HUES64 (cell line): ENCODE measurements around the gene SLC16A9.
"Not testable (repeated sequence)": the region's sequence is repeated elsewhere in the genome, so short reads cannot be mapped to it uniquely, and the experiment has no call there.

Source experiments
- H3K27ac ChIP-seq: 2 replicates; pipeline ENCODE4 v1.7.0; 2013; ENCODE audit warnings: low read depth, low read length, inconsistent platforms
- H3K27me3 ChIP-seq: 2 replicates; pipeline ENCODE4 v1.6.1; 2013; ENCODE audit warnings: mild to moderate bottlenecking, low read length; ENCODE audit not compliant: insufficient read depth
- H3K36me3 ChIP-seq: 2 replicates; pipeline ENCODE4 v1.6.1; 2013; ENCODE audit warnings: mild to moderate bottlenecking, low read length; ENCODE audit not compliant: insufficient read depth
- H3K4me1 ChIP-seq: 2 replicates; pipeline ENCODE4 v1.6.1; 2013; ENCODE audit warnings: mild to moderate bottlenecking, low read length, moderate library complexity; ENCODE audit not compliant: insufficient read depth
- H3K4me3 ChIP-seq: 2 replicates; pipeline ENCODE4 v1.5.1; 2013; ENCODE audit warnings: mild to moderate bottlenecking, low read length, moderate library complexity
- H3K9ac ChIP-seq: 2 replicates; pipeline ENCODE4 v1.6.1; 2013; ENCODE audit warnings: mild to moderate bottlenecking, low read depth, low read length
- H3K9me3 ChIP-seq: 2 replicates; pipeline ENCODE4 v1.6.1; 2013; ENCODE audit warnings: low read depth, low read length; ENCODE audit not compliant: insufficient read depth
- WGBS: fragments of 150-250, 120-280 bp; methylation state at CpG from one replicate; pipeline ENCODE4 v1.1.7; 2013; ENCODE audit warnings: missing lambda C conversion rate; 5-methylcytosine and 5-hydroxymethylcytosine counted together

Gene SLC16A9

DNA sequence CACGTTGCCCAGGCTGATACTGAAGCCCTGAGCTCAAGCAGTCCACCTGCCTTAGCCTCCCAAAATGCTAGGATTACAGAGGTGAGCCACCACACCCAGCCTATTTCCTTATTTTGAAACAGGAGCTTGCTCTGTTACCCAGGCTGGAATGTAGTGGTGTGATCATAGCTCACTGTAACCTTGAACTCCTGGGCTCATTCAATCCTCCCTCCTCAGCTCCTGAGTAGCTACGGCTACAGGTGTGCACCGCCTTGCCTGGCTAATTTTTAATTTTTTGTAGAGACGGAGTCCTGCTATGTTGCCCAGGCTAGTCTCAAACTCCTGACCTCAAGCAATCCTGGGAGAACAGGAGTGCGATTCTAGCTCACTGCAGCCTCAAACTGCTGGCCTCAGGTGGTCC lies 31.9 kb upstream of the SLC16A9 start:
- no peak overlapping the region for H3K27ac ChIP-seq
- H3K27me3 ChIP-seq: no peaks in the 10 kb centered on the region
- peaks cover 11% of the 10 kb centered on the region; the same call in 1 of the 2 replicates for H3K9me3 ChIP-seq
- H3K4me3 ChIP-seq: no peak overlapping the region
- H3K9ac ChIP-seq: no peak overlapping the region
- H3K36me3 ChIP-seq: no peaks in the 10 kb centered on the region
- 92% methylated on average over 5 of the region's 5 CpGs for WGBS
- H3K4me1 ChIP-seq: no peaks in the 10 kb centered on the region

DNA sequence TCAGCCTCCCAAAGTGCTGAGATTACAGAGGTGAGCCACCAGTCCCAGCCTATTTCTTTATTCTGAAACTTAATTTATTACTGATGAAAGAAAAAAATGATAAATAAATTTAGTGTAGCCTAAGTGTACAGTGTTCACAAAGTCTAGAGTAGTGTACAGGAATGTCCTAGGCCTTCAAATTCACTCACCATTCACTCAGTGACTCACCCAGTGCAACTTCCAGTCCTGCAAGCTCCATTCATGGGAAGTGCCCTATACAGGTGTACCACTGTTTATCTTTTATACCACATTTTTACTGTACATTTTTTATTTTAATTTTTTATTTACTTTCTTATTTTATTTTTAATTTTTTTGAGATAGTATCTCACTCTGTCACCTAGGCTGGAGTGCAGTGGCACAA lies 31.4 kb upstream of the SLC16A9 start:
- Histone ChIP-seq H3K27ac (no peak overlapping the region), H3K9me3 (peaks cover 11% of the 10 kb centered on the region; the same call in 1 of the 2 replicates), H3K36me3 (no peaks in the 10 kb centered on the region), H3K4me1 (no peaks in the 10 kb centered on the region), H3K9ac (no peak overlapping the region), H3K4me3 (no peak overlapping the region), H3K27me3 (no peaks in the 10 kb centered on the region)

DNA sequence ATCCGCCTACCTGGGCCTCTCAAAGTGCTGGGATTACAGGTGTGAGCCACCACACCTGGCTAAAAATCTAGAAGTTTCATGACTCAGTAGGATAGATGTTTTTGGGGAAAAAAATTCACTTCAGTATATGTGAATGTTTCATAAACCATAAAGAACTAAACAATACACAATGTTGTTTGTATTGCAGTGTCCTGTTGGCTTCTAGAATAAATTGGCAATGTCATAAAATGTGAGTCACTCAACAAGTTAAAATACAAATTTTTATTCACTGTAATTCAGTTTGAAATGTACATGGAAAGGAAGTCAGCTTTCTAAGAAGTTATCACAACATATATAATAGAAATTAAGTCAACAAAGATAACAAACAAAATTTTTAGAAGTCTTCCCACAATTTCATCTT lies 27.1 kb upstream of the SLC16A9 start:
- Histone ChIP-seq H3K4me1 (no peaks in the 10 kb centered on the region), H3K27me3 (no peaks in the 10 kb centered on the region), H3K9ac (no peak overlapping the region), H3K27ac (no peak overlapping the region), H3K36me3 (no peaks in the 10 kb centered on the region), H3K9me3 (no peaks in the 10 kb centered on the region), H3K4me3 (no peak overlapping the region)
- 93% methylated on average over 1 of the region's 1 CpG for WGBS

DNA sequence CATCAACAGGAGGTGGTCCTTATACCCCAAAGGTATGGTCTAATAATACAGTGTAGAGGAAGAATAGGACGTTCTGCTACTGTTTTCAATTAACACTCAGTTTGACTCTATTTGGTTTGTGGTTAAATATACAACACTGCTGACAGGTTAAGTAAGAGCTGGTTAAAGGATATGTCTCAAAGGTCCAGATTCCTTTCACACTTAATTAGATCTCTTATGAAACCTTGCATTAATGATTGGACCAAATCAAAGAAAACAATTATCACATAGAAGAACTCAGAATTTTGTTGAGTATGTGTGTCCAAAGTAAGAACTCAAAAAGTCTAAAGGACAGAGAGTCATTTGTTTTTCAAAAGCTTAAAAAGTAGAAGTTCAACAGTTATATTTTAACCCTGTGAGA lies 25.6 kb upstream of the SLC16A9 start:
- Histone ChIP-seq H3K4me1 (no peaks in the 10 kb centered on the region), H3K9me3 (no peaks in the 10 kb centered on the region), H3K27me3 (no peaks in the 10 kb centered on the region), H3K9ac (no peak overlapping the region), H3K4me3 (no peak overlapping the region), H3K36me3 (no peaks in the 10 kb centered on the region), H3K27ac (no peak overlapping the region)
- 100% methylated on average over 1 of the region's 1 CpG for WGBS

DNA sequence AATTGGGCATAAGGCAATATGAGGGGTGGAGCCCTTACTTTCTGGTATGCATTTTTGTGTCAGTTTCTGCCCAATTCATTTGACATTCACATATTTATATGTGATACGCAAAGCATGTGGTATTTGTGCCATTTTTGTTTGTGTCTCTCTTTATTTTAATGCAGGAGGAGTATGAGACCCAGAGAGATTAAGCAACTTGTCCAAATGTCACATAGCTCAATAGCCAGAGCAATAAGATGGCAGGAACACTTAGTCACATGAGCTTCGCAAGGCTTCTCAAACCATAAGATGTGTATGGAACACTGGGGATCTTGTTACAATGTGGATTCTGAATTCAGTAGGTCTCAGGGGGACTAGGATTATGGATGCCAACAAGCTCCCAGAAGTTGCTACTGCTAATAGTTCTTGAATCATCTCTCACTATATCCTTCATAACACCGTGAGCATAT lies 24.4 kb upstream of the SLC16A9 start:
- Histone ChIP-seq H3K4me3 (no peak overlapping the region), H3K9ac (no peak overlapping the region), H3K9me3 (no peaks in the 10 kb centered on the region), H3K4me1 (no peaks in the 10 kb centered on the region), H3K27me3 (no peaks in the 10 kb centered on the region), H3K27ac (no peak overlapping the region), H3K36me3 (no peaks in the 10 kb centered on the region)
- 83% methylated on average over 3 of the region's 3 CpGs for WGBS

DNA sequence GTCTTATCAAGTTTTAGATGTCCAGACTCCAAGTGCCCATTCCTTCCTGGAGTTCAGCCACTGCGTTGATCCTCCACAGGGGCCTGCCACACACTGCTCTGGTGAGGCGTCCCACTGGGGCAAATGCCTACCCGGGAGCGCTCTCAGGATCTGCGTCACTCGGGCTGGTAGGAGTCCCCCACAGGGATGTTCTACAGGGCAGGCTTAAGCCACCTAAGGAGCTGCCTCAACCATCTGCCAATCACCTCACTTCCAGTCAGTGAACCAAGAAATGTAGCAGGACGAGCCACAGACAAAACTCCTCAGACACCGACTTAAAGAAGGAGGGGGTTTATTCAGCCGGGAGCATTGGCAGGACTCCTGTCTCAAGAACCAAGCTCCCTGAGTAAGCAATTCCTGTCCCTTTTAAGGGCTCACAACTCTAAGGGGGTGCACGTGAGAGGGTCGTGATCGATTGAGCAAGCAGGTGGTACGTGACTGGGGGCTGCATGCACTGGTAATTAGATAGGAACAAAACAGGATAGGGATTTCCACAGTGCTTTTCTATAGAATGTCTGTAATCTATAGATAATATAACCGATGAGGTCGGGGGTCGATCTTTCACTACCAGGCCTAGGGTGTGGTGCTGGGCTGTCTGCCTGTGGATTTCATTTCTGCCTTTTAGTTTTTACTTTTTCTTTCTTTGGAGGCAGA lies 23.8 kb upstream of the SLC16A9 start:
- H3K27me3 ChIP-seq, H3K9ac ChIP-seq, H3K4me3 ChIP-seq, H3K27ac ChIP-seq, H3K9me3 ChIP-seq, H3K36me3 ChIP-seq, H3K4me1 ChIP-seq: not testable (repeated sequence)
- 97% methylated on average over 16 of the region's 16 CpGs for WGBS

DNA sequence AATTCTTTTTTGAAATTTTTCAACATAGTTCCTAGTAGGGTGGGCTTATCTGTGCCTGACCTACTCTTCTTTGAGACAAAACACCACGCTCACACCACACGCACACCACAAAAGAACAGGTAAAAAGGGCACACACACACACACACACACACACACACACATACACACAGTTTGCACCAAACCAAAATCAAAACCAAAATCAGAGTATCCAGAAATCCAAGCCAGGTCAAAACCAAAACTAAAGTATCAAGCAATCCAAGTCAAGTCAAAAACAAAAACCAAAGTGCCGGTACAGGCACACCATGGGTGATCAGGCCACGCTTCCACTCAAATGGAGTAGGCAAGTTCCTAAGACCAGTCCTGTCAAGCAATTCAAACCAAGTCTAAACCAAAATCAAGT lies 23.2 kb upstream of the SLC16A9 start:
- H3K4me1 ChIP-seq, H3K36me3 ChIP-seq, H3K4me3 ChIP-seq, H3K27me3 ChIP-seq, H3K27ac ChIP-seq, H3K9ac ChIP-seq, H3K9me3 ChIP-seq: not testable (repeated sequence)
- WGBS: 96% methylated on average over 4 of the region's 4 CpGs

DNA sequence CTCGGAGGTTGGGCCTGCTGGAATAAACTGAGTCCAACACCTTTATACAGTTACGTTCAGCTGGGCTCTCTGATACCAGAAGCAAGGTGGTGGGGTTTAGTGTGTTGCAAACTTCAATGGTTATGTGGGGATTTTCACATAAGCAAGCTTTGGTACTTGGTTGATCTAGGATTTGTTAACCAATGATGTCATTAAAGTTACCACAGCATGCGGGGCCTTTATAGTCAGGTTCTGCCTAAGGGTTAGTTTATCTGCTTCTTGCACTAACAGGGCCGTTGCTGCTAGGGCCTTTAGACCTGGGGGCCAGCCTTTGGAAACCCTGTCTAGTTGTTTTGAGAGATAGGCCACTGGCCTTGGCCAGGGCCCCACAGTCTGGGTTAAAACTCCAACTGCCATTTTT lies 19.5 kb upstream of the SLC16A9 start:
- 96% methylated on average over 4 of the region's 4 CpGs for WGBS
- not testable (repeated sequence) for H3K36me3 ChIP-seq, H3K4me1 ChIP-seq, H3K9ac ChIP-seq, H3K4me3 ChIP-seq, H3K27me3 ChIP-seq, H3K27ac ChIP-seq, H3K9me3 ChIP-seq

DNA sequence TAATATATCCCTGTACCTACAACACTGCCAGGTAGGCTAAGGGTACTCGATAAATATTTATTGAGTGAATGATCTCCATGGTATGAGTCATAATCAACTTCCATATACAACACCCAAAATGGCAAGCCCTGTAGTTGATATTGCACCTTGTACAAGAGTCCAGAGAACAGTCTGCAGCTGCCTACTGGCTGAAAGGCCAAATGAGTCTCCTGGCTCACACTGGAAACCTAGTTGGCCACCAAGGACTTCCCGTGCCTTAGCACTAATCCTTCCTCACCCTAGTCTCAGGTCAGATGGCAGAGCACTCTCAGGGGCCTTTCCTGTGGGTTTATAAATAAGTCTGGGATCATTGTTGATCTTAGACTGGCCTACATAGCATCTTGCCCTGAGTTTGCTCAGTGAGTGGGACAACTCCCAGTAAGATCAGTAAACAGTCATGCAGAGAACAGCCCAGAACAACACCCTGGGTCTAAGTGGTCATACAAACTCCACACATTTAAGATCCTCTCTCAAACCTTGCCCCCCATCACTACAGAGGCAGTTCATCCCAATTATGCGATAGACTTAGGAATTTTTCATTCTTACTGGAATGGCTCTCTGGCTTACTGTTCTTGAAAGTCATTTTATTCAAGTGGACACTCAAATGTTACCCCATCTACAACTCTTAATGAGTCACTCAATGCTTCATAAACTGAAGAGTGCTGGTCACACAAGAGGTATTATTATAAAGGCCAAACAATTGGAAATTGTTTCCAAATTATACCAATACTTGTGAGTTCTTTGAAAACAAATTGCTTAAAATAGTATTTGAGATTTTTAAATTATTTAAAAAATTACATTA lies 14.7 kb upstream of the SLC16A9 start:
- WGBS: 94% methylated on average over 2 of the region's 3 CpGs
- Histone ChIP-seq H3K4me1 (no peaks in the 10 kb centered on the region), H3K27ac (no peak overlapping the region), H3K36me3 (no peaks in the 10 kb centered on the region), H3K9ac (no peak overlapping the region), H3K4me3 (no peak overlapping the region), H3K27me3 (no peaks in the 10 kb centered on the region), H3K9me3 (peaks cover 8% of the 10 kb centered on the region; the same call in 1 of the 2 replicates)

DNA sequence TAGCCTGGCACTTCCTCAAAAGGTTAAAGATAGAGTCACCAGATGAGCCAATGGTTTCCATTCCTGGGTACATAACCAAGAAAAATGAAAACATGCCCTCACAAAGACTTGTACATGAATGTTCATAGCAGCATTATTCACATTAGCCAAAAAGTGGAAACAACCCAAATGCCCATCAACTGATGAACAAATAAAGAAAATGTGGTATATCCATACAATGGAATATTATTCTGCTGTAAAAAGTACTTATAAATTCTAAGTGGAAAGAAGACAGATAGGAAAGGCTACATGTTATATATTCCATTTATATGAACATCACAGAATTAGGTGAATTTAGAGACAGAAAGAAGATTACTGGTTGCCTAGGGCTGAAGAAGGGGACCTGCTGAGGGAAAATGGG lies 10.7 kb upstream of the SLC16A9 start:
- H3K9me3 ChIP-seq: peaks cover 8% of the 10 kb centered on the region; the same call in 1 of the 2 replicates
- no peak overlapping the region for H3K4me3 ChIP-seq
- no peaks in the 10 kb centered on the region for H3K27me3 ChIP-seq
- H3K4me1 ChIP-seq: no peaks in the 10 kb centered on the region
- H3K9ac ChIP-seq: no peak overlapping the region
- no peak overlapping the region for H3K27ac ChIP-seq
- no peaks in the 10 kb centered on the region for H3K36me3 ChIP-seq

DNA sequence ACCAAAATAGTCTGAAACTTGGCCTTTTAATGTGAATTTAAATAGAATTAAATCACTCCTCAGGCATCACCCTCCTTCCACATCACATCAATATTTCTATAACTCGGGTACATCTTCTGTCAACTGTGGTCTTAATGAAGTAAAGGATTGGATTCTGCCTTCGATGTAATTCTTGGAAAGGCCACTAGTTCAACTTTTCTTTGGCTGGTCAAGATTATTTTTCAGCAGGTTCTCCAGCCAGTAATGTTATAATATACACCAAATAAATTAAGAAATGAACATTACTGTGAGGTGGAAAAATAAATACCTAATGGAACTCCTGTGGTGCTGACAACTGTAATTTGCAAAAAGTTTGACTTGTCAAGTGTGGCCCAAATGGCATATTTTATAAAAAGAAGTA lies 9.7 kb upstream of the SLC16A9 start:
- Histone ChIP-seq H3K9me3 (peaks cover 8% of the 10 kb centered on the region; the same call in 1 of the 2 replicates), H3K9ac (no peak overlapping the region), H3K27me3 (no peaks in the 10 kb centered on the region), H3K27ac (no peak overlapping the region), H3K36me3 (no peaks in the 10 kb centered on the region), H3K4me1 (no peaks in the 10 kb centered on the region), H3K4me3 (no peak overlapping the region)
- 79% methylated on average over 2 of the region's 2 CpGs for WGBS
